PC-9 (cell line): ENCODE data around the gene GNG4. TPM values are rescaled to one million over a fixed set of nuclear protein-coding genes. Genes with fewer than 3 reads are reported as not detected.

Source experiments
- BruUV-seq: library from RNA; stranded (reverse); fragments of 400-500 nt; replicated peaks from 2 replicates; lab custom pipeline; 2021; lab: Mats Ljungman, UMichigan
- CTCF ChIA-PET: fragments of 300-600 bp; sonication (Branson Sonifier 250); formaldehyde crosslinking; loops from one replicate; lab custom pipeline; 2022; ENCODE audit warnings: antibody characterized with exemption; lab: Charles Lee
- POLR2A ChIA-PET: fragments of 300-600 bp; sonication (Branson Sonifier 250); formaldehyde crosslinking; loops from one replicate; lab custom pipeline; 2022; ENCODE audit warnings: antibody characterized with exemption; ENCODE audit not compliant: unreplicated experiment; lab: Charles Lee
- DNase-seq, 2 experiments: peaks; one replicate each; pipeline versions ENCODE4 v3.0.0 to v3.0.0-alpha.2; 2015 to 2022; ENCODE audit warnings: mixed read lengths in 1 of 2
- H2AFZ ChIP-seq: fragments of 200-600 bp; sonication (generic); 2 replicates; pipeline ENCODE4 v1.8.1; 2017; ENCODE audit warnings: antibody characterized with exemption
- H3F3A ChIP-seq: fragments of 200-600 bp; sonication (generic); 2 replicates; pipeline ENCODE4 v1.8.1; 2017; ENCODE audit warnings: antibody characterized with exemption, mild to moderate bottlenecking, low read depth; ENCODE audit not compliant: insufficient read depth
- H3K27ac ChIP-seq: fragments of 200-600 bp; sonication (generic); 2 replicates; pipeline ENCODE4 v1.6.1; 2016; ENCODE audit warnings: mixed run types
- H3K27me3 ChIP-seq: fragments of 200-600 bp; sonication (generic); 2 replicates; pipeline ENCODE4 v1.6.1; 2016; ENCODE audit warnings: low read depth, mixed run types; ENCODE audit not compliant: insufficient read depth
- H3K36me3 ChIP-seq: fragments of 200-600 bp; sonication (generic); 2 replicates; pipeline ENCODE4 v1.6.1; 2016; ENCODE audit warnings: low read depth, mixed run types
- H3K4me1 ChIP-seq: fragments of 200-600 bp; sonication (generic); replicated peaks from 2 replicates; pipeline ENCODE4 v1.6.1; 2016; ENCODE audit warnings: mixed run types; ENCODE audit not compliant: insufficient read depth
- H3K4me2 ChIP-seq: fragments of 200-600 bp; sonication (generic); 2 replicates; pipeline ENCODE4 v1.6.1; 2017; ENCODE audit warnings: mixed run types
- H3K4me3 ChIP-seq: fragments of 200-600 bp; sonication (generic); 2 replicates; pipeline ENCODE4 v1.6.1; 2016; ENCODE audit warnings: mixed run types
- H3K79me2 ChIP-seq: fragments of 200-600 bp; sonication (generic); 2 replicates; pipeline ENCODE4 v1.6.1; 2017; ENCODE audit warnings: low read depth, mixed run types
- H3K9me2 ChIP-seq: fragments of 200-600 bp; sonication (generic); 2 replicates; pipeline ENCODE4 v1.8.1; 2017; ENCODE audit warnings: mild to moderate bottlenecking; ENCODE audit not compliant: insufficient read depth
- H3K9me3 ChIP-seq: fragments of 200-600 bp; sonication (generic); 2 replicates; pipeline ENCODE4 v1.8.1; 2016; ENCODE audit warnings: low read depth; ENCODE audit not compliant: insufficient read depth
- H4K20me1 ChIP-seq: fragments of 200-600 bp; sonication (generic); 2 replicates; pipeline ENCODE4 v1.8.1; 2017; ENCODE audit not compliant: insufficient read depth
- EZH2 ChIP-seq: fragments of 200-600 bp; sonication (generic); IDR thresholded peaks from 2 replicates; pipeline ENCODE4 v1.8.0; 2017; ENCODE audit warnings: antibody characterized with exemption, low read depth
- intact Hi-C: fragments of 100-400 bp; cut with micrococcal nuclease; formaldehyde crosslinking; loops from one replicate; pipeline ENCODE4 v1.10.0; 2022; ENCODE audit not compliant: unreplicated experiment
- total RNA-seq: library from RNA; stranded (reverse); gene quantifications from 2 replicates; pipeline ENCODE4 v1.2.3, GENCODE V29; 2021
- TF ChIP-seq, protein P1 (sequence below): fragments of 200-600 bp; sonication (generic); conservative IDR thresholded peaks from 2 replicates; pipeline ENCODE4 v1.6.1; 2017; ENCODE audit warnings: mixed run types, antibody characterized with exemption, mild to moderate bottlenecking, moderate library complexity

GNG4 gene
- total RNA-seq, 1 experiment from 2014 or later = 16.3 TPM

DNA sequence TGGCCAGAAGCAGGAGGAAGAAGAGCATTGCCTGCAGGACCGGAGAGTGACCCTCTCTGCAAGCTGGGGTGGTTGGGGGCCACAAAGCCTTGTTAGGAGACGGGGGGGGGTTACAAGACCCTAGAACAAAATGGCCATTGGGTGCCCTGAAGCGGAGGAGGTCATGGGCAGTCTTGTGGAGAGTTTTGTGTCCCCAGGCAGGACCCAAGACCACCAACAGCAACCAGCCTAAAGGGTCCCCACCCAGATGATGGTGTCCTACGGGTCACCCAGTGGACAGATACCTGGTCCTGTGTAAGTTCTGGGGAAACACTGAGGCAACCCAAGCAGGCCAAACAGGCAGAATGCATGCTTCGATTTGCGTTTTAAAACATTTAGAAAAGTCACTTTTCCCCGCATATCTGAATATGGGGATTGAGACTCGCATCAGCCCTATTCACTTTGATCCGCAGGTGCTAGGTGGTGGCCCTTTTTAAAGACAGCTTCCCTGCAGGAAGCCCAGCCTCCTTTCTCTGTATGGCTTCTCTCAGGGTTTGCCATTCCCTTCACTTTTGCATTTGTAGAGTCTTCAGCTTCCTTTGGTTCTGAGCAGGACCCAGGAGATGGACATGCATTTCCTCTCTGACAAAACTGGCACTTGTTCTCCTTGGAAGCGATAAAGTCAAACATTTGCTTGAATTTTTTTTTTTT lies 21.1 kb downstream of the GNG4 start:
- H3K4me1 ChIP-seq = peaks cover 2% of the 10 kb centered on the region; the same call in 1 of the 2 replicates
- intact Hi-C loops = no loop called here
- DNase-seq = no peak
- H3K9me2 ChIP-seq = no peaks in the 10 kb centered on the region
- H3K9me3 ChIP-seq = no peaks in the 10 kb centered on the region
- POLR2A ChIA-PET = interaction anchor here (0.7 kb wide), 1 partner anchor 619 kb away, joined by 17 read pairs; no protein-coding TSS in a partner anchor
- H3F3A ChIP-seq = no peaks in the 10 kb centered on the region
- CTCF ChIA-PET = interaction anchor here (0.6 to 1.2 kb wide), 3 partner anchors 14 to 30 kb away, joined by 3 to 4 read pairs (median 3); no protein-coding TSS in a partner anchor
- no peaks in the 10 kb centered on the region for H3K79me2 ChIP-seq
- no peak overlapping the region for H3K4me2 ChIP-seq
- H3K4me3 ChIP-seq = no peak overlapping the region
- no peak overlapping the region for H2AFZ ChIP-seq
- no peak overlapping the region for H3K27ac ChIP-seq
- H4K20me1 ChIP-seq = no peaks in the 10 kb centered on the region
- TF ChIP-seq EZH2 = no peak
- TF ChIP-seq, protein P1, sequence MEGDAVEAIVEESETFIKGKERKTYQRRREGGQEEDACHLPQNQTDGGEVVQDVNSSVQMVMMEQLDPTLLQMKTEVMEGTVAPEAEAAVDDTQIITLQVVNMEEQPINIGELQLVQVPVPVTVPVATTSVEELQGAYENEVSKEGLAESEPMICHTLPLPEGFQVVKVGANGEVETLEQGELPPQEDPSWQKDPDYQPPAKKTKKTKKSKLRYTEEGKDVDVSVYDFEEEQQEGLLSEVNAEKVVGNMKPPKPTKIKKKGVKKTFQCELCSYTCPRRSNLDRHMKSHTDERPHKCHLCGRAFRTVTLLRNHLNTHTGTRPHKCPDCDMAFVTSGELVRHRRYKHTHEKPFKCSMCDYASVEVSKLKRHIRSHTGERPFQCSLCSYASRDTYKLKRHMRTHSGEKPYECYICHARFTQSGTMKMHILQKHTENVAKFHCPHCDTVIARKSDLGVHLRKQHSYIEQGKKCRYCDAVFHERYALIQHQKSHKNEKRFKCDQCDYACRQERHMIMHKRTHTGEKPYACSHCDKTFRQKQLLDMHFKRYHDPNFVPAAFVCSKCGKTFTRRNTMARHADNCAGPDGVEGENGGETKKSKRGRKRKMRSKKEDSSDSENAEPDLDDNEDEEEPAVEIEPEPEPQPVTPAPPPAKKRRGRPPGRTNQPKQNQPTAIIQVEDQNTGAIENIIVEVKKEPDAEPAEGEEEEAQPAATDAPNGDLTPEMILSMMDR = no peak
- BruUV-seq = no TSS peak
- no peaks in the 10 kb centered on the region for H3K27me3 ChIP-seq
- no peaks in the 10 kb centered on the region for H3K36me3 ChIP-seq

DNA sequence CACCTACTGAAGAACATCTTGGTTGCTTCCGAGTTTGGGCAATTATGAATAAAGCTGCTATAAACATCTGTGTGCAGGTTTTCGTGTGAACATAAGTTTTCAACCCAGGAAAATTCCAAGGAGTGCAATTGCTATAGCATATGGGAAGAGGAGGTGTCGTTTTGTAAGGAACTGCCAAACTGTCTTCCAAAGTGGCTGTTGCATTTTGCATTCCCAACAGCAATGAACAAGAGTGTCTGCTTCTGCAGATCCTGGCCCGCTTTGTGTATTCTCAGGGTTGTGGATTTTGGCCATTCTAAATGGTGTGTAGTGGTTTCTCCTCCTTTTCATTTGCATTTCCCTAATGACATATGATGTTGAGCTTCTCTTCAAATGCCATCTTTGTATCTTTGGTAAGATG lies 23.8 kb downstream of the GNG4 start:
- Histone ChIP-seq H3F3A (no peaks in the 10 kb centered on the region), H3K4me3 (no peak overlapping the region), H4K20me1 (no peaks in the 10 kb centered on the region), H2AFZ (no peak overlapping the region), H3K27me3 (no peaks in the 10 kb centered on the region), H3K4me1 (peaks cover 12% of the 10 kb centered on the region), H3K36me3 (no peaks in the 10 kb centered on the region), H3K4me2 (no peak overlapping the region), H3K9me3 (no peaks in the 10 kb centered on the region), H3K79me2 (no peaks in the 10 kb centered on the region), H3K9me2 (no peaks in the 10 kb centered on the region), H3K27ac (no peak overlapping the region)
- no peak for DNase-seq
- POLR2A ChIA-PET = no interaction called here
- intact Hi-C loops = no loop called here
- CTCF ChIA-PET = no interaction called here
- no TSS peak for BruUV-seq
- TF ChIP-seq, protein P1 = no peak
- TF ChIP-seq EZH2 = no peak

DNA sequence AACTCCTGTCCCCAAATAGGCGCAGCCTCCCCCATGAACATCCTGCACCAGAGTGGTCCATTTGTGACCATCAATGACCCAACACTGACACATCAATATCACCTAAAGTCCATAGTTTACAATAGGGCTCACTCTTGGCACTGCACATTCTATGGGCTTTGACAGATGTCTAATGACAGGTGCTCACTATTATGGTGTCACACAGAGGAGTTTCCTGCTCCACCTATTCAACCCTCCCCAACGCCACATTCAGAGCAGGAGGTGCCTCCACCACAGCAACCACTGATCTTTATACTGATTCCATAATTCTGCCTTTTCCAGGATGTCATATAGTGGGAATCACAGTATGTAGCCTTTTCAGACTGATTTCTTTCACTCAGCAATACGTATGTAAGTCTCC lies 24.2 kb downstream of the GNG4 start:
- CTCF ChIA-PET = no interaction called here

More for the DNA sequence above, 24.2 kb downstream of the GNG4 start:
- TF ChIP-seq, protein P1 = no peak
- TF ChIP-seq EZH2 = no peak
- Histone ChIP-seq H3K9me2 (no peaks in the 10 kb centered on the region), H3K27me3 (no peaks in the 10 kb centered on the region), H3K9me3 (no peaks in the 10 kb centered on the region), H4K20me1 (no peaks in the 10 kb centered on the region), H3K4me3 (no peak overlapping the region), H3F3A (no peaks in the 10 kb centered on the region), H3K36me3 (no peaks in the 10 kb centered on the region), H3K79me2 (no peaks in the 10 kb centered on the region), H3K27ac (no peak overlapping the region), H2AFZ (no peak overlapping the region), H3K4me1 (peaks cover 12% of the 10 kb centered on the region), H3K4me2 (no peak overlapping the region)
- no TSS peak for BruUV-seq
- no peak for DNase-seq
- POLR2A ChIA-PET = no interaction called here
- intact Hi-C loops = no loop called here
